Hepatocyte (in vitro differentiated cells): Measurements from ENCODE around the gene CNMD.

Source experiments
- EZH2 ChIP-seq: fragments of 200-600 bp; sonication (generic); IDR thresholded peaks from 2 replicates; pipeline ENCODE4 v1.6.1; 2016; ENCODE audit warnings: antibody characterized with exemption, mild to moderate bottlenecking, borderline replicate concordance
- EZH2phosphoT487 ChIP-seq: fragments of 200-600 bp; sonication (generic); IDR thresholded peaks from one replicate; pipeline ENCODE4 v1.6.1; 2018; ENCODE audit warnings: antibody characterized with exemption, mild to moderate bottlenecking, low read depth, moderate library complexity; ENCODE audit not compliant: unreplicated experiment, severe bottlenecking
- TF ChIP-seq, protein P1 (sequence below): fragments of 200-600 bp; sonication (generic); IDR thresholded peaks from 2 replicates; pipeline ENCODE4 v1.5.1; 2016; ENCODE audit warnings: antibody characterized with exemption, mild to moderate bottlenecking; ENCODE audit not compliant: poor library complexity

GRCh38 chr13:52734075-52734623 is 5.5 kb downstream of the CNMD start:
- TF ChIP-seq, protein P1, sequence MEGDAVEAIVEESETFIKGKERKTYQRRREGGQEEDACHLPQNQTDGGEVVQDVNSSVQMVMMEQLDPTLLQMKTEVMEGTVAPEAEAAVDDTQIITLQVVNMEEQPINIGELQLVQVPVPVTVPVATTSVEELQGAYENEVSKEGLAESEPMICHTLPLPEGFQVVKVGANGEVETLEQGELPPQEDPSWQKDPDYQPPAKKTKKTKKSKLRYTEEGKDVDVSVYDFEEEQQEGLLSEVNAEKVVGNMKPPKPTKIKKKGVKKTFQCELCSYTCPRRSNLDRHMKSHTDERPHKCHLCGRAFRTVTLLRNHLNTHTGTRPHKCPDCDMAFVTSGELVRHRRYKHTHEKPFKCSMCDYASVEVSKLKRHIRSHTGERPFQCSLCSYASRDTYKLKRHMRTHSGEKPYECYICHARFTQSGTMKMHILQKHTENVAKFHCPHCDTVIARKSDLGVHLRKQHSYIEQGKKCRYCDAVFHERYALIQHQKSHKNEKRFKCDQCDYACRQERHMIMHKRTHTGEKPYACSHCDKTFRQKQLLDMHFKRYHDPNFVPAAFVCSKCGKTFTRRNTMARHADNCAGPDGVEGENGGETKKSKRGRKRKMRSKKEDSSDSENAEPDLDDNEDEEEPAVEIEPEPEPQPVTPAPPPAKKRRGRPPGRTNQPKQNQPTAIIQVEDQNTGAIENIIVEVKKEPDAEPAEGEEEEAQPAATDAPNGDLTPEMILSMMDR = no peak
- TF ChIP-seq EZH2 (no peak), EZH2phosphoT487 (no peak)
